AG04450 (cell line): ENCODE data around the gene S100A2. TPM values are rescaled to one million over a fixed set of nuclear protein-coding genes. Genes with fewer than 3 reads are reported as not detected.
"Not testable (repeated sequence)": the region's sequence is repeated elsewhere in the genome, so short reads cannot be mapped to it uniquely, and the experiment has no call there.

Source experiments
- CTCF ChIA-PET: fragments of 300-600, 350-600 bp; formaldehyde crosslinking; extraction: SDS; loops from one replicate; lab custom pipeline; 2022; ENCODE audit warnings: antibody characterized with exemption, inconsistent platforms; lab: Charles Lee
- POLR2A ChIA-PET: fragments of 350-600 bp; formaldehyde crosslinking; extraction: SDS; loops from one replicate; lab custom pipeline; 2021; ENCODE audit warnings: antibody characterized with exemption, inconsistent platforms; lab: Yijun Ruan, JAX
- DNase-seq: peaks from one replicate; pipeline ENCODE4 v3.0.0-alpha.2; 2011; ENCODE audit warnings: low read depth, low spot score
- H3K27ac ChIP-seq: one replicate; pipeline ENCODE4 v1.5.1; 2012; ENCODE audit warnings: low read depth, low read length, control low read depth
- H3K27me3 ChIP-seq: one replicate; pipeline ENCODE4 v1.6.0; 2012; ENCODE audit warnings: low read length; ENCODE audit not compliant: control insufficient read depth, insufficient read depth
- H3K4me3 ChIP-seq: 2 replicates; pipeline ENCODE4 v1.5.1; 2011; ENCODE audit warnings: mild to moderate bottlenecking, low read depth, low read length, control low read depth
- H3K9me3 ChIP-seq: 2 replicates; pipeline ENCODE4 v1.5.1; 2012; ENCODE audit warnings: low read length; ENCODE audit not compliant: control insufficient read depth, insufficient read depth
- polyA plus RNA-seq: library from polyadenylated mRNA; depleted of rRNA; stranded (reverse); fragments of >200 nt; gene quantifications from 2 replicates; pipeline ENCODE4 v1.2.3, GENCODE V29; 2011
- TF ChIP-seq, protein P1 (sequence below): IDR thresholded peaks from 2 replicates; pipeline ENCODE4 v1.5.1; 2011; ENCODE audit warnings: low read depth, low read length, control low read depth, inconsistent platforms

The S100A2 gene
- polyA plus RNA-seq, 1 experiment, result 5.2 TPM

DNA sequence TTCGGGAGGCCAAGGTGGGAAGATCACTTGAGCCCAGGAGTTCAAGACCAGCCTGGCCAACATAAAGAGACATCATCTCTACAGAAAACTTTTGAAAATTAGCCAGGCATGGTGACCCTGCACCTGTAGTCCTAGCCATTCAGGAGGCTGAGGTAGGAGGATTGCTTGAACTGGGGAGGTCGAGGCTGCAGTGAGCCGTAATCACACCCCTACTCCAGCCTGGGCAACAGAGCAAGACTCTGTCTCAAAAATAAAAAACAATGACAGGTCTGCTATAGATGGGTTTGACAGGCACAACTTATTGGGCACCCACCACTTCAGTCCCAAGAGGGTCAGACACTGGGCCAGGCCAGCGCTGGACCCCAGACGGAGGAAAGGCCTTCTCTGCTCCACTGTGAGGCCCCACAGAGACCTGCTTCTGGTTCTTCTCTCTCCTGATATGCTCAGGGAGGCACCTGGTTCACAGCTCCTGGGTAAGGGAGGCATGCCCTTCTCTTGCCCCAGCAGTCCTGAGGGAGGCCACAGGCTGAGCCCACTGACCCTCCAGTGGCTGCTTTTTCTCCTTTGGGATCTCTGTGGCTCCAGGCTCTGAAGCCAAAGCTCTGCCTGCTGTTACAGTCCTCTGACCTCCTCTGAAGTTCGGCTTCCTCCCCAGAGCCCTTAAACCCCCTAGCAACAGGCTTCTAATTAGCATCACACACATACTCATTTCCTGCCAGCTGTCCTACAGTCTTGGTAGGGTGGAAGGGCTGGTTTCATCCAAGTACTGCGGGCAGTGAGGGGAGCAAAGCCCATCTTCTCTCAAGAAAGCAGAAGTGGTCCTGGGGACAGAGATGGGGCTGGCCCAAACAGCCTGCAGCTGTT is 32.9 kb upstream of the S100A2 start:
- no peaks in the 10 kb centered on the region for H3K9me3 ChIP-seq
- DNase-seq, result no peak
- POLR2A ChIA-PET, result interaction anchor here (0.6 to 1.3 kb wide), 4 partner anchors 14 to 302 kb away, joined by 3 to 5 read pairs (median 4); partner anchors contain the start of gene S100A16
- peak overlapping the region; percentile 68 for H3K27ac ChIP-seq
- H3K4me3 ChIP-seq, result no peak overlapping the region
- no peaks in the 10 kb centered on the region for H3K27me3 ChIP-seq
- CTCF ChIA-PET, result interaction anchor here (0.9 to 1.5 kb wide), 6 partner anchors 26 to 79 kb away, joined by 3 to 8 read pairs (median 4); partner anchors contain the start of gene S100A13
- TF ChIP-seq, protein P1, sequence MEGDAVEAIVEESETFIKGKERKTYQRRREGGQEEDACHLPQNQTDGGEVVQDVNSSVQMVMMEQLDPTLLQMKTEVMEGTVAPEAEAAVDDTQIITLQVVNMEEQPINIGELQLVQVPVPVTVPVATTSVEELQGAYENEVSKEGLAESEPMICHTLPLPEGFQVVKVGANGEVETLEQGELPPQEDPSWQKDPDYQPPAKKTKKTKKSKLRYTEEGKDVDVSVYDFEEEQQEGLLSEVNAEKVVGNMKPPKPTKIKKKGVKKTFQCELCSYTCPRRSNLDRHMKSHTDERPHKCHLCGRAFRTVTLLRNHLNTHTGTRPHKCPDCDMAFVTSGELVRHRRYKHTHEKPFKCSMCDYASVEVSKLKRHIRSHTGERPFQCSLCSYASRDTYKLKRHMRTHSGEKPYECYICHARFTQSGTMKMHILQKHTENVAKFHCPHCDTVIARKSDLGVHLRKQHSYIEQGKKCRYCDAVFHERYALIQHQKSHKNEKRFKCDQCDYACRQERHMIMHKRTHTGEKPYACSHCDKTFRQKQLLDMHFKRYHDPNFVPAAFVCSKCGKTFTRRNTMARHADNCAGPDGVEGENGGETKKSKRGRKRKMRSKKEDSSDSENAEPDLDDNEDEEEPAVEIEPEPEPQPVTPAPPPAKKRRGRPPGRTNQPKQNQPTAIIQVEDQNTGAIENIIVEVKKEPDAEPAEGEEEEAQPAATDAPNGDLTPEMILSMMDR, result no peak

- TF ChIP-seq, protein P1, result no peak
- CTCF ChIA-PET, result interaction anchor here (1.0 kb wide), 1 partner anchor 64 kb away, joined by 4 read pairs; no protein-coding TSS in a partner anchor
- POLR2A ChIA-PET, result no interaction called here
- no peak overlapping the region for H3K4me3 ChIP-seq
- H3K9me3 ChIP-seq, result no peaks in the 10 kb centered on the region
- no peak overlapping the region for H3K27ac ChIP-seq
- DNase-seq, result no peak
- no peaks in the 10 kb centered on the region for H3K27me3 ChIP-seq
Observed at GRCh38 chr1:153597206-153597605, 31.6 kb upstream of the S100A2 start.

DNA sequence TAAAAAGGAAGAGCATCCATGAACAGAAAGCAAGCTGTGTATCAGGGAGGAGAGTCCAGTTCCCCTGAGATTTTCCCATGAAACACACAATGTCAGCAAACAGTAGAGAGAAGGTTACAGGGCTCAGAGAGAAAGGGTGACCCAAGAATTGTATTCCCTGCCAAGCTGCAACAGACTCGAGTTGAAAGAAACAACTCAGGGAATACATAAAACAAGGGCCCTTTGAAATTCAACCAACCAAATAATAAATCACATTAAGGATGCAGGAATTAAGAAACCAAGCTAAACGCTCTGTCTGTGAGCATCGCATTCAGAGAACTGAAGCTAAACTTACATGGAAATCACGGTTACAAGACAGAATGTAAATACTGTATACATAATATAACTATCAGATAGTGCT is 27.1 kb upstream of the S100A2 start:
- no peak for DNase-seq
- POLR2A ChIA-PET, result interaction anchor here (0.8 kb wide), 1 partner anchor 17 kb away, joined by 4 read pairs; no protein-coding TSS in a partner anchor
- Histone ChIP-seq H3K4me3 (no peak overlapping the region), H3K27me3 (no peaks in the 10 kb centered on the region), H3K9me3 (no peaks in the 10 kb centered on the region), H3K27ac (no peak overlapping the region)
- TF ChIP-seq, protein P1, result no peak
- CTCF ChIA-PET, result interaction anchor here (0.6 to 3.7 kb wide), 7 partner anchors 20 to 243 kb away, joined by 3 to 19 read pairs (median 3); partner anchors contain the start of gene S100A13

- TF ChIP-seq, protein P1, result no peak
- no peak for DNase-seq
- no peaks in the 10 kb centered on the region for H3K9me3 ChIP-seq
- no peaks in the 10 kb centered on the region for H3K27me3 ChIP-seq
- H3K4me3 ChIP-seq, result no peak overlapping the region
- H3K27ac ChIP-seq, result no peak overlapping the region
- POLR2A ChIA-PET, result interaction anchor here (0.7 kb wide), 1 partner anchor 54 kb away, joined by 5 read pairs; no protein-coding TSS in a partner anchor
- CTCF ChIA-PET, result interaction anchor here (1.1 to 1.9 kb wide), 3 partner anchors 16 to 55 kb away, joined by 5 to 6 read pairs (median 5); no protein-coding TSS in a partner anchor
Observed at GRCh38 chr1:153588482-153588881, 22.8 kb upstream of the S100A2 start.

GRCh38 chr1:153588033-153588432 is 22.4 kb upstream of the S100A2 start:
- not testable (repeated sequence) for DNase-seq, H3K9me3 ChIP-seq, H3K4me3 ChIP-seq, H3K27me3 ChIP-seq, H3K27ac ChIP-seq
- CTCF ChIA-PET, result interaction anchor here (1.1 to 1.9 kb wide), 3 partner anchors 16 to 55 kb away, joined by 5 to 6 read pairs (median 5); no protein-coding TSS in a partner anchor
- POLR2A ChIA-PET, result interaction anchor here (0.7 kb wide), 1 partner anchor 53 kb away, joined by 5 read pairs; no protein-coding TSS in a partner anchor
